BLaER1 (cell line): ENCODE data around the gene UNC119.
A peak's percentile ranks its signal among the peaks of the same experiment; 100 is the strongest.

ENCODE experiments used
- H3K27ac ChIP-seq: shearing (Covaris generic); formaldehyde crosslinking; 2 replicates; pipeline ENCODE4 v1.8.1; 2022
- H3K27me3 ChIP-seq: shearing (Covaris generic); formaldehyde crosslinking; 2 replicates; pipeline ENCODE4 v1.8.1; 2022
- H3K36me3 ChIP-seq: shearing (Covaris generic); formaldehyde crosslinking; 2 replicates; pipeline ENCODE4 v1.8.1; 2022
- H3K4me1 ChIP-seq: shearing (Covaris generic); formaldehyde crosslinking; 2 replicates; pipeline ENCODE4 v1.8.1; 2022
- H3K4me2 ChIP-seq: shearing (Covaris generic); formaldehyde crosslinking; 2 replicates; pipeline ENCODE4 v1.8.1; 2022
- H3K4me3 ChIP-seq: shearing (Covaris generic); formaldehyde crosslinking; 2 replicates; pipeline ENCODE4 v1.8.1; 2022
- H3K9ac ChIP-seq: shearing (Covaris generic); formaldehyde crosslinking; 2 replicates; pipeline ENCODE4 v1.8.1; 2022
- H3K9me3 ChIP-seq: shearing (Covaris generic); formaldehyde crosslinking; 2 replicates; pipeline ENCODE4 v1.8.1; 2022
- H4K20me1 ChIP-seq: shearing (Covaris generic); formaldehyde crosslinking; 2 replicates; pipeline ENCODE4 v1.8.1; 2022
- Cebpa-rat ChIP-seq: shearing (Covaris generic); IDR thresholded peaks from 2 replicates; pipeline ENCODE4 v1.8.1; 2022

The UNC119 gene

GRCh38 chr17:28545787-28546415 is 6.5 kb downstream of the UNC119 start:
- Histone ChIP-seq H3K36me3 (peaks cover 9% of the 10 kb centered on the region), H3K9me3 (no peaks in the 10 kb centered on the region), H3K4me3 (no peak overlapping the region), H3K4me1 (peaks cover 59% of the 10 kb centered on the region), H3K27me3 (no peaks in the 10 kb centered on the region), H4K20me1 (peaks cover 15% of the 10 kb centered on the region), H3K9ac (no peak overlapping the region), H3K4me2 (no peak overlapping the region), H3K27ac (no peak overlapping the region)
- TF ChIP-seq Cebpa-rat, result no peak

GRCh38 chr17:28545141-28545503 is 7.3 kb downstream of the UNC119 start:
- Histone ChIP-seq H3K4me2 (no peak overlapping the region), H3K9me3 (no peaks in the 10 kb centered on the region), H3K27ac (no peak overlapping the region), H4K20me1 (peaks cover 7% of the 10 kb centered on the region; the same call in 1 of the 2 replicates), H3K4me1 (peaks cover 56% of the 10 kb centered on the region), H3K9ac (no peak overlapping the region), H3K4me3 (no peak overlapping the region), H3K27me3 (no peaks in the 10 kb centered on the region), H3K36me3 (peaks cover 9% of the 10 kb centered on the region)
- no peak for TF ChIP-seq Cebpa-rat

- Histone ChIP-seq H3K27ac (no peak overlapping the region), H3K4me3 (no peak overlapping the region), H3K27me3 (no peaks in the 10 kb centered on the region), H4K20me1 (peaks cover 2% of the 10 kb centered on the region; the same call in 1 of the 2 replicates), H3K4me1 (peaks cover 50% of the 10 kb centered on the region), H3K4me2 (peak overlapping the region; percentile 63), H3K9me3 (no peaks in the 10 kb centered on the region), H3K9ac (no peak overlapping the region), H3K36me3 (peaks cover 9% of the 10 kb centered on the region)
- TF ChIP-seq Cebpa-rat, result no peak
Observed at GRCh38 chr17:28544402-28545140, 7.9 kb downstream of the UNC119 start.

- Histone ChIP-seq H3K9ac (no peak overlapping the region), H3K4me3 (no peak overlapping the region), H3K27me3 (no peaks in the 10 kb centered on the region), H4K20me1 (no peaks in the 10 kb centered on the region), H3K9me3 (no peaks in the 10 kb centered on the region), H3K4me2 (no peak overlapping the region), H3K4me1 (peaks cover 26% of the 10 kb centered on the region), H3K27ac (no peak overlapping the region), H3K36me3 (no peaks in the 10 kb centered on the region; the same call in 1 of the 2 replicates)
- TF ChIP-seq Cebpa-rat, result no peak
Observed at GRCh38 chr17:28541439-28541838, 11.0 kb downstream of the UNC119 start.

- no peaks in the 10 kb centered on the region for H3K27me3 ChIP-seq
- H3K4me2 ChIP-seq, result no peak overlapping the region
- no peak overlapping the region for H3K4me3 ChIP-seq
- no peak overlapping the region for H3K27ac ChIP-seq
- H3K9me3 ChIP-seq, result no peaks in the 10 kb centered on the region
- TF ChIP-seq Cebpa-rat, result no peak
- no peak overlapping the region for H3K9ac ChIP-seq
- peaks cover 26% of the 10 kb centered on the region for H3K4me1 ChIP-seq
- H4K20me1 ChIP-seq, result no peaks in the 10 kb centered on the region
- no peaks in the 10 kb centered on the region for H3K36me3 ChIP-seq
Observed at GRCh38 chr17:28540231-28540630, 12.2 kb downstream of the UNC119 start.

GRCh38 chr17:28538296-28538895 is 14.0 kb downstream of the UNC119 start:
- Histone ChIP-seq H4K20me1 (no peaks in the 10 kb centered on the region), H3K9me3 (no peaks in the 10 kb centered on the region), H3K36me3 (no peaks in the 10 kb centered on the region), H3K27me3 (no peaks in the 10 kb centered on the region), H3K27ac (no peak overlapping the region), H3K9ac (no peak overlapping the region), H3K4me2 (no peak overlapping the region), H3K4me3 (no peak overlapping the region), H3K4me1 (peaks cover 15% of the 10 kb centered on the region)
- no peak for TF ChIP-seq Cebpa-rat

- H3K9ac ChIP-seq, result no peak overlapping the region
- no peak overlapping the region for H3K27ac ChIP-seq
- H3K4me1 ChIP-seq, result peaks cover 16% of the 10 kb centered on the region
- H3K4me3 ChIP-seq, result no peak overlapping the region
- no peaks in the 10 kb centered on the region for H3K27me3 ChIP-seq
- no peaks in the 10 kb centered on the region for H3K9me3 ChIP-seq
- no peaks in the 10 kb centered on the region for H4K20me1 ChIP-seq
- TF ChIP-seq Cebpa-rat, result no peak
- H3K36me3 ChIP-seq, result no peaks in the 10 kb centered on the region
- no peak overlapping the region for H3K4me2 ChIP-seq
Observed at GRCh38 chr17:28537219-28537610, 15.2 kb downstream of the UNC119 start.

- Histone ChIP-seq H3K9me3 (no peaks in the 10 kb centered on the region), H3K27ac (no peak overlapping the region), H3K27me3 (no peaks in the 10 kb centered on the region), H4K20me1 (no peaks in the 10 kb centered on the region), H3K4me3 (no peak overlapping the region), H3K36me3 (no peaks in the 10 kb centered on the region), H3K9ac (no peak overlapping the region), H3K4me1 (peaks cover 16% of the 10 kb centered on the region), H3K4me2 (no peak overlapping the region)
- TF ChIP-seq Cebpa-rat, result no peak
Observed at GRCh38 chr17:28536532-28537218, 15.7 kb downstream of the UNC119 start.

GRCh38 chr17:28534740-28535375 is 17.6 kb downstream of the UNC119 start:
- H4K20me1 ChIP-seq, result no peaks in the 10 kb centered on the region
- H3K4me3 ChIP-seq, result no peak overlapping the region
- H3K27ac ChIP-seq, result no peak overlapping the region
- H3K36me3 ChIP-seq, result no peaks in the 10 kb centered on the region
- H3K27me3 ChIP-seq, result no peaks in the 10 kb centered on the region
- H3K4me1 ChIP-seq, result peaks cover 11% of the 10 kb centered on the region; the same call in 1 of the 2 replicates
- H3K9ac ChIP-seq, result no peak overlapping the region
- H3K9me3 ChIP-seq, result no peaks in the 10 kb centered on the region
- no peak for TF ChIP-seq Cebpa-rat
- H3K4me2 ChIP-seq, result no peak overlapping the region
